Endodermal cell (in vitro differentiated cells): ENCODE results near the gene RBMXL2. TPM values are rescaled to one million over a fixed set of nuclear protein-coding genes. Genes with fewer than 3 reads are reported as not detected.
A peak's percentile ranks its signal among the peaks of the same experiment; 100 is the strongest.

Experiments
- DNase-seq: peaks from one replicate; pipeline ENCODE4 v3.0.0-alpha.2; 2017
- H3K27ac ChIP-seq: 2 replicates; pipeline ENCODE4 v1.5.1; 2013; ENCODE audit warnings: mild to moderate bottlenecking, low read depth, low read length, moderate library complexity
- H3K27me3 ChIP-seq: 2 replicates; pipeline ENCODE4 v1.6.1; 2013; ENCODE audit warnings: mild to moderate bottlenecking, low read length, moderate library complexity; ENCODE audit not compliant: insufficient read depth, control insufficient read depth, poor library complexity, severe bottlenecking
- H3K36me3 ChIP-seq: 2 replicates; pipeline ENCODE4 v1.7.0; 2013; ENCODE audit warnings: mild to moderate bottlenecking, low read length, moderate library complexity; ENCODE audit not compliant: control insufficient read depth, insufficient read depth
- H3K4me1 ChIP-seq: one replicate; pipeline ENCODE4 v1.7.0; 2013; ENCODE audit warnings: low read length; ENCODE audit not compliant: control insufficient read depth, insufficient read depth
- H3K4me3 ChIP-seq: 2 replicates; pipeline ENCODE4 v1.5.1; 2013; ENCODE audit warnings: mild to moderate bottlenecking, low read length, moderate library complexity
- H3K9ac ChIP-seq: 2 replicates; pipeline ENCODE4 v1.6.1; 2013; ENCODE audit warnings: mild to moderate bottlenecking, low read length, moderate library complexity; ENCODE audit not compliant: poor library complexity, severe bottlenecking; ENCODE audit errors: extremely low read depth
- H3K9me3 ChIP-seq: 2 replicates; pipeline ENCODE4 v1.6.1; 2013; ENCODE audit warnings: mild to moderate bottlenecking, low read length, moderate library complexity; ENCODE audit not compliant: control insufficient read depth
- H3K27ac Mint-ChIP-seq: 2 replicates; pipeline ENCODE4 v1.8.0; 2020; ENCODE audit warnings: mixed read lengths
- H3K27me3 Mint-ChIP-seq: 2 replicates; pipeline ENCODE4 v1.8.0; 2021; ENCODE audit warnings: mild to moderate bottlenecking, mixed read lengths; ENCODE audit not compliant: insufficient read depth
- H3K36me3 Mint-ChIP-seq: 2 replicates; pipeline ENCODE4 v1.8.0; 2020; ENCODE audit warnings: low read depth, mixed read lengths
- H3K4me1 Mint-ChIP-seq: 2 replicates; pipeline ENCODE4 v1.8.0; 2020; ENCODE audit warnings: mixed read lengths
- H3K4me3 Mint-ChIP-seq: 2 replicates; pipeline ENCODE4 v1.8.0; 2020; ENCODE audit warnings: mild to moderate bottlenecking, moderate library complexity, mixed read lengths
- H3K9me3 Mint-ChIP-seq: 2 replicates; pipeline ENCODE4 v1.8.0; 2020; ENCODE audit warnings: mild to moderate bottlenecking, mixed read lengths
- WGBS, 2 experiments: methylation state at CpG; one replicate each; pipeline versions ENCODE4 v1.1.5 to v1.1.7; 2013; ENCODE audit warnings: missing lambda C conversion rate in 2 of 2, mixed read lengths in 1 of 2; ENCODE audit not compliant: insufficient coverage in 1 of 2, insufficient read length in 1 of 2; 5-methylcytosine and 5-hydroxymethylcytosine counted together
- total RNA-seq, 2 donors: library from RNA; stranded (reverse); fragmentation: NEBNext Ultra II Directional in 1 of 2; extraction: Animal tissue kit (Norgen Biotek cat#: 25700) in 1 of 2; gene quantifications; 2 replicates in 1 of 2; 3 replicates in 1 of 2; pipeline ENCODE4 v1.2.1, GENCODE V29; 2021
- TF ChIP-seq, protein P1 (sequence below): fragments of 200-600 bp; sonication (generic); conservative IDR thresholded peaks from 2 replicates; pipeline ENCODE4 v1.5.0; 2021; ENCODE audit warnings: antibody characterized with exemption, mild to moderate bottlenecking

The RBMXL2 gene
- total RNA-seq, 2 donors from 2014 or later, result 0.18 TPM; not detected in 1

DNA sequence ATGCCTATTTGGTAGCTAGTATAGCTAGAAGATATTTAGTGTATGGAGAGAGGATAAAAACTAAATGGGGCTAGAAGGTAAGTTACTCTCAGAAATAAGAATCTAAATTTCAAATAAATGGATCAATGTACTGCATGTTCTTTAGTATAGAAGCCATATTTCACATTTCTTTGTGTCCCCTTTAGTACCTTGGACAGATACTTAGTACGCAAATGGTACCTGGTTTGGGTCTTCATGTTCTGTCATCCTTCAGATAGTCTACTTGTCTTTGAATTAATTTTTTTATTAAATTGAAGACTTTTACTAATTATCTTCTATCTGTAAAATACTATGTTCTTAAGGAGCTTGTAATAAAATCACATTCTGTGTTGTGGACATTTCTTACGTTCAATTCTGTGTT, 26.3 kb upstream of the RBMXL2 start:
- no peak for DNase-seq
- Histone ChIP-seq H3K9me3 (no peaks in the 10 kb centered on the region), H3K27ac (no peak overlapping the region), H3K4me1 (no peaks in the 10 kb centered on the region), H3K9ac (no peak overlapping the region), H3K4me3 (no peak overlapping the region), H3K27me3 (no peaks in the 10 kb centered on the region), H3K36me3 (no peaks in the 10 kb centered on the region)
- 89% methylated on average over 1 of the region's 2 CpGs; no CpG with 5 or more reads in 1 of the 2 experiments for WGBS, 2 experiments
- Mint-ChIP-seq H3K36me3 (no peaks in the 10 kb centered on the region), H3K9me3 (no peaks in the 10 kb centered on the region), H3K4me1 (no peaks in the 10 kb centered on the region), H3K27me3 (peaks cover 3% of the 10 kb centered on the region), H3K4me3 (no peak overlapping the region), H3K27ac (no peak overlapping the region)
- TF ChIP-seq, protein P1, sequence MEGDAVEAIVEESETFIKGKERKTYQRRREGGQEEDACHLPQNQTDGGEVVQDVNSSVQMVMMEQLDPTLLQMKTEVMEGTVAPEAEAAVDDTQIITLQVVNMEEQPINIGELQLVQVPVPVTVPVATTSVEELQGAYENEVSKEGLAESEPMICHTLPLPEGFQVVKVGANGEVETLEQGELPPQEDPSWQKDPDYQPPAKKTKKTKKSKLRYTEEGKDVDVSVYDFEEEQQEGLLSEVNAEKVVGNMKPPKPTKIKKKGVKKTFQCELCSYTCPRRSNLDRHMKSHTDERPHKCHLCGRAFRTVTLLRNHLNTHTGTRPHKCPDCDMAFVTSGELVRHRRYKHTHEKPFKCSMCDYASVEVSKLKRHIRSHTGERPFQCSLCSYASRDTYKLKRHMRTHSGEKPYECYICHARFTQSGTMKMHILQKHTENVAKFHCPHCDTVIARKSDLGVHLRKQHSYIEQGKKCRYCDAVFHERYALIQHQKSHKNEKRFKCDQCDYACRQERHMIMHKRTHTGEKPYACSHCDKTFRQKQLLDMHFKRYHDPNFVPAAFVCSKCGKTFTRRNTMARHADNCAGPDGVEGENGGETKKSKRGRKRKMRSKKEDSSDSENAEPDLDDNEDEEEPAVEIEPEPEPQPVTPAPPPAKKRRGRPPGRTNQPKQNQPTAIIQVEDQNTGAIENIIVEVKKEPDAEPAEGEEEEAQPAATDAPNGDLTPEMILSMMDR, result no peak

DNA sequence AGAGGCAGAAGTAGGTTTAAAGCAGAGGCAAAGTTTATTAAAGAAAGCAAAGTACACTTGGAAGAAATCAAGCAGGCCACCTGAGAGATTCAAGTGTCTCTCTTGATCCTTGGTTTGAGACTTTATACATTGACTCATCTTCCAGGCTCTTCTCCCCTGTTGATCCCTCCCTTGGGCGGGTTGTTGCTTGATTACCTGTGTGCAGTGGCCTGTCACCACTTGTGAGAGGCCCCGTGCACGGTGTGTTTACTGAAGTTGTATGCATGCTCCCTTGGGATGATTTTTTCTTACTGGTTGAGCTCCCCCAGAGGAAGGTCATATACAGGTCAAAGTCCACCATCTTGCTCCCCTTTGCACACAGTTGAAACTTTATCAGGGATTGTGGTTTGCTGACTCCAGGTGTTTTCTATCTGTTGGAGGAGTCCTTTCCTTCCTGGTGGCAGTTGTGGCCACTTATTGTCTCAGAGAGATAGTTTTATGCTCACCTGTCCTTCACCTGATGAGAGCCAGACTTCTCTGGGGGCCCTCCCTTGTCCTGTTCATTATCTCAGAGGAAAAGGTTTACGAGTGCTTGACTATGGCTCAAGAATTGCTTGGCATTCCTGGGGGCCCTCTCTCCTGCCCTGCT, 16.3 kb upstream of the RBMXL2 start:
- DNase-seq, result no peak
- H3K27ac Mint-ChIP-seq, result no peak overlapping the region

DNA sequence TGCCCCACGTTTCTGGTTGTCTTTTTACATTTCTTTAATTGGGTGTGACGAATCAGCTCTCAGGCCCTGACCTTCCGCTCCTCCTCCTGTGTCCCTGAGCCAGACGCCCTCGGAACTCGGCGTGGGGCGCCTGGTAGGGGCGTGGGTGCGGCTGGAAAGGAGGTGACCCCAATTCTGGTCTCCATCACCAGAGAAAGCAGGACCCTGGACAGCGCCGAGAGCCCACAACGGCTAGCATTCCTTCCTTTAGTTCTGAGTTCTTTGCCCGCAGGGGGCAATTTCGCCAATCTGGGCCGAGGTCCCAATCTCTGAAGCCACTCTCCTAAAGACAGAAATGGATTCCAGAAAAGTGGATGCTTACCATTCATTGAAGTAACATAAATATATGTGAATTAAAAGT, 11.7 kb upstream of the RBMXL2 start:
- H3K4me3 ChIP-seq, result no peak overlapping the region
- H3K4me3 Mint-ChIP-seq, result no peak overlapping the region

More for the DNA sequence above, 16.3 kb upstream of the RBMXL2 start:
- TF ChIP-seq, protein P1, result no peak
- Histone ChIP-seq H3K4me3 (no peak overlapping the region), H3K27ac (no peak overlapping the region), H3K4me1 (no peaks in the 10 kb centered on the region), H3K9ac (no peak overlapping the region), H3K36me3 (no peaks in the 10 kb centered on the region), H3K9me3 (no peaks in the 10 kb centered on the region), H3K27me3 (no peaks in the 10 kb centered on the region)
- Mint-ChIP-seq H3K9me3 (peaks cover 3% of the 10 kb centered on the region), H3K4me3 (no peak overlapping the region), H3K27me3 (no peaks in the 10 kb centered on the region), H3K36me3 (no peaks in the 10 kb centered on the region), H3K4me1 (no peaks in the 10 kb centered on the region)
- WGBS, 2 experiments, result 83 to 92% methylated on average over 3 to 4 of the region's 4 CpGs

More for the DNA sequence above, 11.7 kb upstream of the RBMXL2 start:
- H3K27me3 ChIP-seq, result no peaks in the 10 kb centered on the region
- TF ChIP-seq, protein P1, result no peak
- H3K4me1 ChIP-seq, result no peaks in the 10 kb centered on the region
- no peaks in the 10 kb centered on the region for H3K27me3 Mint-ChIP-seq
- H3K4me1 Mint-ChIP-seq, result no peaks in the 10 kb centered on the region
- H3K36me3 Mint-ChIP-seq, result no peaks in the 10 kb centered on the region
- 80 to 98% methylated on average over 6 to 16 of the region's 16 CpGs for WGBS, 2 experiments
- peaks cover 12% of the 10 kb centered on the region for H3K9me3 ChIP-seq
- H3K27ac ChIP-seq, result no peak overlapping the region
- H3K27ac Mint-ChIP-seq, result no peak overlapping the region
- no peak overlapping the region for H3K9ac ChIP-seq
- no peaks in the 10 kb centered on the region for H3K36me3 ChIP-seq
- H3K9me3 Mint-ChIP-seq, result peaks cover 12% of the 10 kb centered on the region
- DNase-seq, result peak; percentile 89
